ENCODE data around the gene HNRNPUL2.
"Not testable (repeated sequence)": the region's sequence is repeated elsewhere in the genome, so short reads cannot be mapped to it uniquely, and the experiment has no call there.

HNRNPUL2 gene

DNA sequence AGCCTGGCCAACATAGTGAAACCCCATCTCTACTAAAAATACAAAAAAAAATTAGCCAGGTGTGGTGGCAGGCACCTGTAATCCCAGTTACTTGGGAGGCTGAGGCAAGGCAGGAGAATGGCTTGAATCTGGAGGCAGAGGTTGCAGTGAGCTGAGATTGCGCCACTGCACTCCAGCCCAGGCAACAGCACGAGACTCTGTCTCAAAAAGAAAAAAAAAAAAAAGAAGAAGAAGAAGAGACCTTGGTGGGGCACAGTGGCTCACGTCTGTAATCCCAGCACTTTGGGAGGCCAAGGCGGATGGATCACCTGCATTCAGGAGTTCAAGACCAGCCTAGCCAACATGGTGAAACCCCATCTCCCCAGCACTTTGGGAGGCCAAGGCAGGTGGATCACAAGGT is 23.3 kb downstream of the HNRNPUL2 start:
- not testable (repeated sequence) for DNase-seq (ENCODE audit: low spot score)

DNA sequence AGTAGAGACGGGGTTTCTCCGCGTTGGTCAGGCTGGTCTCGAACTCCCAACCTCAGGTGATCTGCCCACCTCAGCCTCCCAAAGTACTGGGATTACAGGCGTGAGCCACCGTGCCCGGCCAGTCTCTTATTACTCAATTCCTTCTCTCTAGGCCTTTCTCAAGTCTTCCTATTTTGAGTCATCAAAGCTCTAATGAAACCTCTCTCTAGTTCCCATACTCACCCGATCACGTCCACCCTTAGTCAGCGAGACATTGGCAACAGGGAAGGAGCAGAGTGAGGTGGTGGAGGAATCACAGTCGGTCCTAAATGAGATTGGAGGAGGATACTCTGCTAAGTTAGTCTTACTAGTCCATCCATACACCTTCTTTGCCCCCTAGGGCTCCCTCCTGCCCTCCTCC is 25.0 kb downstream of the HNRNPUL2 start:
- DNase-seq (ENCODE audit: low spot score) = no peak

- peak; percentile 83 for DNase-seq (ENCODE audit: low spot score)
Measured at GRCh38 chr11:62694455-62695167, 32.6 kb downstream of the HNRNPUL2 start.

- not testable (repeated sequence) for DNase-seq (ENCODE audit: low spot score)
Measured at GRCh38 chr11:62693624-62694023, 33.6 kb downstream of the HNRNPUL2 start.

- DNase-seq (ENCODE audit: low spot score) = no peak
Measured at GRCh38 chr11:62689421-62690183, 37.7 kb downstream of the HNRNPUL2 start, which contains the start of gene LRRN4CL. Gene LRRN4CL (minus strand): TSS chr11:62689530. CDS start chr11:62688508, 1,022 bp downstream.

DNA sequence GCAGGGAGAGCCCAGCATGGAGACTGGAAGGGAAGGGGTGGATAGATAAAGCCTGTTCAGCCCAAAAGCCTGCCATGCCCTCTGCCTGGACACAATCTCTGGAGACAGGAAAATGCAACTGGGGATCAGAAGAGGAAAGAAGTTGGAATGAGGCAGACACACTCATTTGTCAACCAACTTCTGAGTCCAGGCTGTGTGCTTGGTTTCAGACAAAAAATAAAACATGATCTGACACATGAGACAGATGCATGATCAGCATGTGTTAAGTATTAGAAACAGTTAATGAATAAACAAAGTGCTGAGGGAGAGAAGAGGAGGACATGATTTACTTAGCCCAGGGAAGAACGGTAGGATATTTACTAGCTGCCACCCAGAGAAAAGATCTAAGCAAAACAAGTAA is 38.8 kb downstream of the HNRNPUL2 start:
- DNase-seq (ENCODE audit: low spot score) = no peak

DNA sequence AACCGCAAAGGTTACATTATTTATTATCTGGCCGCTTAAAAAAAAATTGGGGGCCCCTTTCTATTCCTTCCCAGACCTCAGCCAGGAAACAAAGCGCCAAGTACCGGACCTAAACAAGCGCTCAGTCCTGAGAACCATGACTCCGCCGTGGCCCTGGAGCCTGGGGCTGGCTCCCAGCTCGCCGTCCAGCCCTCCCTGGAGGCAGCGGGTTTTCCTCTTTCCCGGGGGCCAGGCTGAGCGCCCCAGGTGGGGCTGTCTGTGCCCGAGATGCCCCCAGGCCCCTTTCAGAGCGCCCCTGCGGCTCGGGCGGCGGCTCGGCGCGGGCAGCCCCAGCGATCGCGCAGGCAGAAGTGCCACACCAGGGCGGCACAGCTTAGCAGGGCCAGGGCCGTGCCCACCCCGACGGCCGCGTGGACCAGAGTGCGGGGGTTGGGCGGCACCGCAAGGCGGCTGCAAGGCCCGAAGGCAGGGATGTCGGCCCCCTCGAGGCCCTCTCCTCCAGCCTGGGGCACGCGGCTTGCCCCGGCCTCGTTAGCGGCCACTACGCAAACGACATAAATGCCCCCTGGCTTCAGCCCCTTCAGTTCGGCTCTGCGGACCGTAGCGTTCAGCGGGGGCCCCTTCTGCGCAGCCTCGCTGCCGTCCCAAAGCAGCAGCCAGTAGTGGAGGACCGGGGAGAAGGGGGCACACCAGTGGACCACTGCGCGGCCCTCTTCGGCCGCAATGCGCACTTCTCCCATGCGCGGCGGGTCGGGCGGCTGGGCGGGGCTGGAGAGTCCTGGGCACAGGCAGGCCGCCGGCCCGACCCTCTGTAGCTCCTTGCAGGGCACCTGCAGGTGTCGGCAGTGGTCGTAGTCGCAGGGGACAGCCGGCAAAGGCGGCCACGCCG is 39.5 kb downstream of the HNRNPUL2 start:
- DNase-seq (ENCODE audit: low spot score) = no peak

DNA sequence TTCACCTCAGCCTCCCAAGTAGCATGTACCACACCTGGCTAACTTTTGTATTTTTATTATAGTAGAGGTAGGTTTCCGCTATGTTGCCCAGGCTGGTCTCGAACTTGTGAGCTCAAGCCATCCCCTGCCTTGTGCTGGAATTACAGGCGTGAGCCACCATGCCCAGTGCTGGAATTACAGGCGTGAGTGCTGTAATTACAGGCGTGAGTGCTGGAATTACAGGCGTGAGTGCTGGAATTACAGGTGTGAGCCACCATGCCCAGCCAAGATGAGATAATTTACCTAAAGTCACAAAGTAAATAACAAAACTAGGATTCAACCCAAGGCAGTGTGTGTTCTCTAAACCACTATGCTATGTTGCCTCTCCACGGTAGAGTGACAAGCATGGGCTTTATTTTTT is 44.7 kb downstream of the HNRNPUL2 start:
- DNase-seq (ENCODE audit: low spot score) = no peak

- peak; percentile 57 for DNase-seq (ENCODE audit: low spot score)
Measured at GRCh38 chr11:62680825-62681240, 46.4 kb downstream of the HNRNPUL2 start.

DNA sequence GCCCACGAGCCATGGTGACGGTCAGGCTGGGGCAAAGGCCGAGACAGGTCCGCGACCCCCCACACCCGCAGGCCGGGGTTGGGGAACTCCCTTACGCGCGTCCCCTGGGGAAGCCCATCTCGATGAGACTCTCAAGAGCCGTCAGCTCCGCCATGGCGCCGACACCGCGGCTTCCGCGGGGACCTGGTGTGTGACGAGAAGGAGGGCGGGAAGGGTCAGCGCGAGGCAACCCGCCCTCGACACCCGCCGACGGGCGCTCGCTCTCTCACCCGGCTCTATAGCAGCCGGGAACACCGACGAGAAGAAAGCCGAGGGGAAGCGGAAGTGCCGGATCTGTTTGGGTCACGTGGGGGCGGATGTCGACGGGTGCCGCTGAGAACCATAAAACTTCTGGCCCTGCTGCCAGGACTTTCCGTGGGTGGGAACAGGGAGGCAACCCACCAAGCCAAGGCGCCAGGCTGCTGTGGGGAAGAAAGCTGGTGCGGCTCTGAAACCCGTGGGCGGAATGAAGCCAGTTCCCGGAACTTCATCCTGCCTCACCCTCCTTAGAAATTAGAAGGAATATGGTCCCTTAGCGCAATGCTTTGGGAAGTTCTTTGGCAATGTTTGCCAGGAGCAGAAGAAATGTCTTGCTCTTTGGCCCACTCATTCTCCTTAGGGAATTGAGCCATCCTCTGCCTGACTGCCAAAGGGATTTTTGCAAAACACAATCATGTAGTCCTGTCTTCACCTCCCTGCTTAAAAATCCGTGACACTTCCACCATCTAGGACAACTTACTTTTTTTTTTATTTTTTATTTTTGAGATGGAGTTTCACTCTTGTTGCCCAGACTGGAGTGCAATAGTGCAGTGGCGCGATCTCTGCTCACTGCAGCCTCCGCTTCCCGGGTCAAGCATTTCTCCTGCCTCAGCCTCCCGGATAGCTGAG is 48.2 kb downstream of the HNRNPUL2 start, which contains the start of gene UBXN1:
UBXN1 (minus strand) TSS at position 304 of the 927 bp plus-strand sequence; CDS start at position 154, 150 bp downstream.
- DNase-seq (ENCODE audit: low spot score) = peak; percentile 86

DNA sequence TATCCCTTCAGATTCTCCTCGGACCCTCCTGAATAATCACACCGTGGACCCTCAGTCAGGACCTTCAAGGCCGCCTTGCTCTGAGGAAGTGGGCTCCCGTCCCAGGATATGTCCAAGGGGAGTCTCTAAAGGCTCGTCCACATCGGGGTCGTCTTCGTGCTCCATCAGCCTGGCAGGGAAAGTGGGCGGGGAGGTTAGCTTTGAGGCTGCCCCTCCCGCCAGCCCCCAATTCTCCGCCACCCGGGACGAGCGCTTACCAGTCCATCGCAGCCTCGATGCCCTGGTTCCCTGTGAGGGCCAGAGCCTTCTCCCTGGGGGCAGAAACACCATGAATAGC is 48.9 kb downstream of the HNRNPUL2 start:
- DNase-seq (ENCODE audit: low spot score) = no peak

DNA sequence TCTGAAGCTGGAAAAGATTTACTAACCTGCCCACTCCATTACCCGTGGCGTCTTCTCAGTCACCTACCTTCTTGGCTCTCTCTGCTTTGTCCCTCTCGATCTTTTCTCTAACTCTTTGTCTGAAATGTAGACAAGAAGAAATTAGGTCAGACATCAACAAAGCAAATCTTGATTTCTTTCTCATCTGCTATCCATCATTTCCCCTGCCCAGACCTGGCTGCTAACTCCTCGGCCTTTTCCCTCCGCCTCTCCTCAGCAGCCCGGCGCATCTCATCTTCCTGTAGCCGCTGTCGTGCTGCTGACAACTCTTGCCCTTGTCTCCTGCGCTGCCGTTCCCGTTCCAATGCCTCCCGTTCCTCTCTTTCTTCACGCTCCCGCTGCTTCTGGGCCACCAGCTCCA is 49.5 kb downstream of the HNRNPUL2 start:
- DNase-seq (ENCODE audit: low spot score) = no peak

GRCh38 chr11:62677156-62677555 is 50.1 kb downstream of the HNRNPUL2 start:
- no peak for DNase-seq (ENCODE audit: low spot score)

DNA sequence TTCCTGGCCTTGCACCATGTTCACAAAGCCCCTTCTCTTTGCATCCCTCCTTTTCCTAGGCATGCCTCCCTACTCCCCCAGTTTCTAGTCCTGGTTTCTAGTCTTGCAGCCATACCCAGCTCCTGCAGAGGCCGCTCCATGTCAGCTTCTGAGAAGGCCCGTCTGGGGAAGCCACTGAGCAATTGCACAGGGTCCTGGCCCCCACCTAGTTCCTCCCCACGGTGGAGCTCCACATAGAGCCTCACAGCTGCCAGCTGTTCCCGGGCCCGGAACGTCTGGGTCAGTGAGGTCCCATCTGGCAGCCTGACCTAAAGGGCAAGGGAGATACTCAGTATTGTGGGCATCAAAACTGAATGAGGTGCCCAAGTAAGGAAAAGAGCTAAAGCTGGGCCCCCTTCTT is 50.6 kb downstream of the HNRNPUL2 start:
- DNase-seq (ENCODE audit: low spot score) = no peak

DNA sequence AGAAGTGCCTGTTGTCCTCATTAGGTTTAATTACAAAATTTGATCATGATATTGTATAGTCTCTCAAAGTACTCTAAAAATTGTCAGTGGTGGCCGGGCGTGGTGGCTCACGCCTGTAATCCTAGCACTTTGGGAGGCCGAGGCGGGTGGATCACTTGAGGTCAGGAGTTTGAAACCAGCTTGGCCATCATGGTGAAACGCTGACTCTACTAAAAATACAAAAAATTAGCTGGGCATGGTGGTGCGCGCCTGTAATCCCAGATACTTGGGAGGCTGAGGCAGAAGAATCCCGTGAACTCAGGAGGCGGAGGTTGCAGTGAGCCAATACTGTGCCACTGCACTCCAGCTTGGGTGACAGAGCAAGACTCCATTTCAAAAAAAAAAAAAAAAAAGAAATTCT is 51.8 kb downstream of the HNRNPUL2 start:
- DNase-seq (ENCODE audit: low spot score) = not testable (repeated sequence)

GRCh38 chr11:62673196-62673525 is 54.1 kb downstream of the HNRNPUL2 start:
- DNase-seq (ENCODE audit: low spot score) = no peak

DNA sequence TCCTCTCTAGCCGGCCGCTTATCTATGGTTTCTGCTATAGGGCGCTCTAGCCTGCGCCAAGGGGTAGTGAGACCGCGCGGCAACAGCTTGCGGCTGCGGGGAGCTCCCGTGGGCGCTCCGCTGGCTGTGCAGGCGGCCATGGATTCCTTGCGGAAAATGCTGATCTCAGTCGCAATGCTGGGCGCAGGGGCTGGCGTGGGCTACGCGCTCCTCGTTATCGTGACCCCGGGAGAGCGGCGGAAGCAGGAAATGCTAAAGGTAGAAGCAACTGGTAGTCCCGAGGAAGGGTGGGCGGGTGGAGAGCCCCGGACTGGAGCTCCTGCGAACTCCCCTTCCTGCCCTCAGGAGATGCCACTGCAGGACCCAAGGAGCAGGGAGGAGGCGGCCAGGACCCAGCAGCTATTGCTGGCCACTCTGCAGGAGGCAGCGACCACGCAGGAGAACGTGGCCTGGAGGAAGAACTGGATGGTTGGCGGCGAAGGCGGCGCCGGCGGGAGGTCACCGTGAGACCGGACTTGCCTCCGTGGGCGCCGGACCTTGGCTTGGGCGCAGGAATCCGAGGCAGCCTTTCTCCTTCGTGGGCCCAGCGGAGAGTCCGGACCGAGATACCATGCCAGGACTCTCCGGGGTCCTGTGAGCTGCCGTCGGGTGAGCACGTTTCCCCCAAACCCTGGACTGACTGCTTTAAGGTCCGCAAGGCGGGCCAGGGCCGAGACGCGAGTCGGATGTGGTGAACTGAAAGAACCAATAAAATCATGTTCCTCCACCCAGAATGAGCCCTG is 55.5 kb downstream of the HNRNPUL2 start, which contains the start of the genes LBHD1 and UQCC3:
LBHD1 (minus strand) TSS at position 660 of the 782 bp plus-strand sequence. CDS start 2,236 bp downstream, outside the sequence.
UQCC3 (plus strand) TSS at position 66 of the 782 bp plus-strand sequence; CDS start at position 139, 73 bp downstream.
- peak; percentile 84 for DNase-seq (ENCODE audit: low spot score)

- no peak for DNase-seq (ENCODE audit: low spot score)
Measured at GRCh38 chr11:62671236-62671607, 56.0 kb downstream of the HNRNPUL2 start.

DNA sequence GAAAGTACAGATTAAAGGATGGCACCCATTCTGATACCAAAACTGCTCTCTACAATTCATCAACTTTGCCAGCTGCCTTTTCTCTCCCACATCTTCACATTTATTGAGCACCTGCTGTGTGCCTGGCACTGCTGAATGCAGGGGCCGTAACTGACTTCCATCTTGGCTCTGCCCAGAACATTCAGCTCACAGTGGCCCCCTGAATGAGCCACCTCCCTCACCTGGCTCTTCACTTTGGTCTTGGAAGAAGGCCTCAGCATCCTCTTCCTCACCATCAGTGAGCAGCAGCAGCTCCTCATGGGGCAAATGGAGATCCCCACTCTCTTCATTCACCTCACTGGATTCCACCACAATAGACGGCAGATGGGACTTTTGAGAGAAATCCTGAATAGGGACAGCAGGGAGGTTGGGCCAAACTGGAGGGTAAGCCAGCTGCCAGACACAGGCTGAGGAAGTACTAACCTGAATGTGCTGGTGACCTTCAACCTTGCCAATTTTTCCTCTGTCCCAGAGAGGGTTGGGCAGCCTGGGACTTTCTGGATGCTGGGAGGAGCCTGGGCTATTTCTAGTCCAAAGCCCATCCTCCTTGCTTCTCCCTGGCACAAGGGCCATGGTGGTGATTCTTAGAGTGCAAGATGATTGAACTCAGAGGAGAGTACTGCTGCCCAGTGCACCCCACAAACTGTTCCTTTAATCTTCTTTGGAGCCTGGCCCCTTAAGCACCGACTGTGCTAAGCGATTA is 57.7 kb downstream of the HNRNPUL2 start:
- no peak for DNase-seq (ENCODE audit: low spot score)

DNA sequence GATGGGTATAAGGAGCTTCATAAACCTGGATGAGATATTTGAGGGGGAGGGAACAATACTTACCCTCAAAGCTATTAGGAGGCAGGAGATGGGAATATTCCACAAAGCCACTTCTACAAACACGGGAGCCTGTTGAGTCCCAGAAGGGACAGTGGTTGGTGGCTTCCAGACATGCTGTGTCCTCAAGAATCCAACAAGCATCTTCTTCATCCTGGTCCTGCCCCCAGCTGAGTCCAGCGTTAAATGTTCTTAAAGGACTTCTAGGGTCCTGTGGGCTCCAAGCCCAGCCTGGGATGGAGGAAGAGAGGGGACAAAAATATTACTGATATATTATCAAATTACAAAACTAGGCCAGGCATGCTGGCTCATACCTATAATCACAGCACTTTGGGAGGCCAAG is 59.8 kb downstream of the HNRNPUL2 start:
- no peak for DNase-seq (ENCODE audit: low spot score)
